HCT116 (cell line): ENCODE results near the gene CALML4.

Source experiments
- CEBPB ChIP-seq: IDR thresholded peaks from 2 replicates; pipeline ENCODE4 v1.6.1; 2012; ENCODE audit warnings: low read depth
- EZH2 ChIP-seq: fragments of 200-600 bp; sonication (generic); IDR thresholded peaks from 2 replicates; pipeline ENCODE4 v1.6.1; 2017; ENCODE audit warnings: antibody characterized with exemption, mixed run types
- EZH2phosphoT487 ChIP-seq: fragments of 200-600 bp; IDR thresholded peaks from 2 replicates; pipeline ENCODE4 v1.6.1; 2018; ENCODE audit warnings: antibody characterized with exemption, borderline replicate concordance
- FOSL1 ChIP-seq: IDR thresholded peaks from 2 replicates; pipeline ENCODE4 v1.6.1; 2012; ENCODE audit warnings: low read depth
- POLR2A ChIP-seq: IDR thresholded peaks from 2 replicates; pipeline ENCODE4 v1.7.0; 2011; ENCODE audit warnings: borderline replicate concordance; ENCODE audit not compliant: insufficient read depth, insufficient read length; ENCODE audit errors: extremely low read depth
- SIN3A ChIP-seq: IDR thresholded peaks from 2 replicates; pipeline ENCODE4 v1.6.1; 2012; ENCODE audit warnings: low read depth
- YY1 ChIP-seq: IDR thresholded peaks from 2 replicates; pipeline ENCODE4 v1.6.1; 2011; ENCODE audit warnings: low read length, low read depth, moderate library complexity, mild to moderate bottlenecking; ENCODE audit not compliant: insufficient replicate concordance; ENCODE audit errors: extremely low read depth
- ZNF274 ChIP-seq: fragments of 200-500 bp; sonication (Bioruptor generic); IDR thresholded peaks from 2 replicates; pipeline ENCODE4 v1.6.1; 2014; ENCODE audit warnings: mild to moderate bottlenecking, low read depth, low read length, inconsistent platforms
- TF ChIP-seq, protein P1 (sequence below), 3 experiments: fragments of 200-600 bp in 1 of 3; sonication (generic) in 1 of 3; IDR thresholded peaks in 2 of 3; conservative IDR thresholded peaks in 1 of 3; 2 replicates each; pipeline ENCODE4 v1.5.1; 2012 to 2017; ENCODE audit warnings: low read depth in 2 of 3, low read length in 2 of 3, antibody characterized with exemption in 1 of 3, borderline replicate concordance in 1 of 3, control low read depth in 1 of 3, mild to moderate bottlenecking in 1 of 3, mixed read lengths in 1 of 3, mixed run types in 1 of 3, moderate library complexity in 1 of 3; ENCODE audit not compliant: insufficient read depth in 1 of 3
- TF ChIP-seq, protein P2 (sequence below): IDR thresholded peaks from 2 replicates; pipeline ENCODE4 v1.6.1; 2011; ENCODE audit warnings: mild to moderate bottlenecking, low read length, moderate library complexity; ENCODE audit not compliant: insufficient replicate concordance; ENCODE audit errors: extremely low read depth
- TF ChIP-seq, protein P3 (sequence below): IDR thresholded peaks from 2 replicates; pipeline ENCODE4 v1.6.1; 2012; ENCODE audit warnings: low read depth

DNA sequence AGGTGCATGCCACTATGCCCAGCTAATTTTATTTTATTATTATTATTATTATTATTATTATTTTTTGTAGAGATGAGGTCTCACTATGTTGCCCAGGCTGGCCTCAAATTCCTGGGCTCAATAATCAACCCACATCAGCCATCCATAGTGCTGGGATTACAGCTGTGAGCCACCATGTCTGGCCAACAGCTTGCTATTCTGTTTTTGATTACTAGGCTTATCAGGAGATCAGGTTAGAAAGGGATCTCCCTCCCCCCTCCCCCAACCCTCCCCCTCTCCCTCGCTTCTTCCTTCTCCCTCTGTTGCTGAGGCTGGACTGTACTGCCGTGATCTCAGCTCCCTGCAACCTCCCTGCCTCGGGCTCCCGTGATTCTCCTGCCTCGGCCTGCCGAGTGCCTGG, 15.8 kb upstream of the CALML4 start:
- TF ChIP-seq POLR2A (no peak), EZH2 (no peak), CEBPB (no peak), FOSL1 (no peak), ZNF274 (no peak), YY1 (no peak), EZH2phosphoT487 (no peak), SIN3A (no peak)
- TF ChIP-seq, protein P1, sequence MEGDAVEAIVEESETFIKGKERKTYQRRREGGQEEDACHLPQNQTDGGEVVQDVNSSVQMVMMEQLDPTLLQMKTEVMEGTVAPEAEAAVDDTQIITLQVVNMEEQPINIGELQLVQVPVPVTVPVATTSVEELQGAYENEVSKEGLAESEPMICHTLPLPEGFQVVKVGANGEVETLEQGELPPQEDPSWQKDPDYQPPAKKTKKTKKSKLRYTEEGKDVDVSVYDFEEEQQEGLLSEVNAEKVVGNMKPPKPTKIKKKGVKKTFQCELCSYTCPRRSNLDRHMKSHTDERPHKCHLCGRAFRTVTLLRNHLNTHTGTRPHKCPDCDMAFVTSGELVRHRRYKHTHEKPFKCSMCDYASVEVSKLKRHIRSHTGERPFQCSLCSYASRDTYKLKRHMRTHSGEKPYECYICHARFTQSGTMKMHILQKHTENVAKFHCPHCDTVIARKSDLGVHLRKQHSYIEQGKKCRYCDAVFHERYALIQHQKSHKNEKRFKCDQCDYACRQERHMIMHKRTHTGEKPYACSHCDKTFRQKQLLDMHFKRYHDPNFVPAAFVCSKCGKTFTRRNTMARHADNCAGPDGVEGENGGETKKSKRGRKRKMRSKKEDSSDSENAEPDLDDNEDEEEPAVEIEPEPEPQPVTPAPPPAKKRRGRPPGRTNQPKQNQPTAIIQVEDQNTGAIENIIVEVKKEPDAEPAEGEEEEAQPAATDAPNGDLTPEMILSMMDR (IDR thresholded peaks at IDR 0.05 in 2 of 3, conservative IDR thresholded peaks at IDR 0.05 in 1 of 3; ENCODE audit: borderline replicate concordance in 1 of 3, insufficient read depth in 1 of 3, low read depth in 2 of 3, low read length in 2 of 3): no peak
- TF ChIP-seq, protein P2, sequence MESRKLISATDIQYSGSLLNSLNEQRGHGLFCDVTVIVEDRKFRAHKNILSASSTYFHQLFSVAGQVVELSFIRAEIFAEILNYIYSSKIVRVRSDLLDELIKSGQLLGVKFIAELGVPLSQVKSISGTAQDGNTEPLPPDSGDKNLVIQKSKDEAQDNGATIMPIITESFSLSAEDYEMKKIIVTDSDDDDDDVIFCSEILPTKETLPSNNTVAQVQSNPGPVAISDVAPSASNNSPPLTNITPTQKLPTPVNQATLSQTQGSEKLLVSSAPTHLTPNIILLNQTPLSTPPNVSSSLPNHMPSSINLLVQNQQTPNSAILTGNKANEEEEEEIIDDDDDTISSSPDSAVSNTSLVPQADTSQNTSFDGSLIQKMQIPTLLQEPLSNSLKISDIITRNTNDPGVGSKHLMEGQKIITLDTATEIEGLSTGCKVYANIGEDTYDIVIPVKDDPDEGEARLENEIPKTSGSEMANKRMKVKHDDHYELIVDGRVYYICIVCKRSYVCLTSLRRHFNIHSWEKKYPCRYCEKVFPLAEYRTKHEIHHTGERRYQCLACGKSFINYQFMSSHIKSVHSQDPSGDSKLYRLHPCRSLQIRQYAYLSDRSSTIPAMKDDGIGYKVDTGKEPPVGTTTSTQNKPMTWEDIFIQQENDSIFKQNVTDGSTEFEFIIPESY: no peak
- TF ChIP-seq, protein P3, sequence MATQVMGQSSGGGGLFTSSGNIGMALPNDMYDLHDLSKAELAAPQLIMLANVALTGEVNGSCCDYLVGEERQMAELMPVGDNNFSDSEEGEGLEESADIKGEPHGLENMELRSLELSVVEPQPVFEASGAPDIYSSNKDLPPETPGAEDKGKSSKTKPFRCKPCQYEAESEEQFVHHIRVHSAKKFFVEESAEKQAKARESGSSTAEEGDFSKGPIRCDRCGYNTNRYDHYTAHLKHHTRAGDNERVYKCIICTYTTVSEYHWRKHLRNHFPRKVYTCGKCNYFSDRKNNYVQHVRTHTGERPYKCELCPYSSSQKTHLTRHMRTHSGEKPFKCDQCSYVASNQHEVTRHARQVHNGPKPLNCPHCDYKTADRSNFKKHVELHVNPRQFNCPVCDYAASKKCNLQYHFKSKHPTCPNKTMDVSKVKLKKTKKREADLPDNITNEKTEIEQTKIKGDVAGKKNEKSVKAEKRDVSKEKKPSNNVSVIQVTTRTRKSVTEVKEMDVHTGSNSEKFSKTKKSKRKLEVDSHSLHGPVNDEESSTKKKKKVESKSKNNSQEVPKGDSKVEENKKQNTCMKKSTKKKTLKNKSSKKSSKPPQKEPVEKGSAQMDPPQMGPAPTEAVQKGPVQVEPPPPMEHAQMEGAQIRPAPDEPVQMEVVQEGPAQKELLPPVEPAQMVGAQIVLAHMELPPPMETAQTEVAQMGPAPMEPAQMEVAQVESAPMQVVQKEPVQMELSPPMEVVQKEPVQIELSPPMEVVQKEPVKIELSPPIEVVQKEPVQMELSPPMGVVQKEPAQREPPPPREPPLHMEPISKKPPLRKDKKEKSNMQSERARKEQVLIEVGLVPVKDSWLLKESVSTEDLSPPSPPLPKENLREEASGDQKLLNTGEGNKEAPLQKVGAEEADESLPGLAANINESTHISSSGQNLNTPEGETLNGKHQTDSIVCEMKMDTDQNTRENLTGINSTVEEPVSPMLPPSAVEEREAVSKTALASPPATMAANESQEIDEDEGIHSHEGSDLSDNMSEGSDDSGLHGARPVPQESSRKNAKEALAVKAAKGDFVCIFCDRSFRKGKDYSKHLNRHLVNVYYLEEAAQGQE: no peak
